ENCODE data around the gene KHK.

Gene KHK

DNA sequence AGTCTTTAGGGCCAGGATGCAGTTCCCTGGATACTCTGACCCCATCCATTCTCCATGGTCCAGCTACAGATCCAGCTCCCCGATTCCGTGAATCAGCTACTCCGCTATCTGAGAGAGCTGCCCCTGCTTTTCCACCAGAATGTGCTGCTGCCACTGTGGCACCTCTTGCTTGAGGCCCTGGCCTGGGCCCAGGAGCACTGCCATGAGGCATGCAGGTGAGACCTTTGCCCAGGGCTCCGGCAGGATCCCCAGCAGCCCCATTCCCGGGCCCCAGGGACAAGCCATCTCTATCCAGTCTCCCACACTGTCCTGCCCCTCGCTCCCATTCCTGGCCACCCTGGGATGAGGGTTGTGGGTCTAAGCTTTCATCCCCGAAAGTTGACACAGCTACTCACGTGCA lies 46.3 kb upstream of the KHK start:
- TF ChIP-seq, protein P1, sequence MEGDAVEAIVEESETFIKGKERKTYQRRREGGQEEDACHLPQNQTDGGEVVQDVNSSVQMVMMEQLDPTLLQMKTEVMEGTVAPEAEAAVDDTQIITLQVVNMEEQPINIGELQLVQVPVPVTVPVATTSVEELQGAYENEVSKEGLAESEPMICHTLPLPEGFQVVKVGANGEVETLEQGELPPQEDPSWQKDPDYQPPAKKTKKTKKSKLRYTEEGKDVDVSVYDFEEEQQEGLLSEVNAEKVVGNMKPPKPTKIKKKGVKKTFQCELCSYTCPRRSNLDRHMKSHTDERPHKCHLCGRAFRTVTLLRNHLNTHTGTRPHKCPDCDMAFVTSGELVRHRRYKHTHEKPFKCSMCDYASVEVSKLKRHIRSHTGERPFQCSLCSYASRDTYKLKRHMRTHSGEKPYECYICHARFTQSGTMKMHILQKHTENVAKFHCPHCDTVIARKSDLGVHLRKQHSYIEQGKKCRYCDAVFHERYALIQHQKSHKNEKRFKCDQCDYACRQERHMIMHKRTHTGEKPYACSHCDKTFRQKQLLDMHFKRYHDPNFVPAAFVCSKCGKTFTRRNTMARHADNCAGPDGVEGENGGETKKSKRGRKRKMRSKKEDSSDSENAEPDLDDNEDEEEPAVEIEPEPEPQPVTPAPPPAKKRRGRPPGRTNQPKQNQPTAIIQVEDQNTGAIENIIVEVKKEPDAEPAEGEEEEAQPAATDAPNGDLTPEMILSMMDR (IDR thresholded peaks at IDR 0.05; ENCODE audit: low read depth, low read length, missing control alignments) = no peak
- in situ Hi-C loops (cut with HindIII; ENCODE audit: low pct_ligation_motif_present, low sequenced_read_pairs) = no loop called here
- DNase-seq = no peak
- no peak overlapping the region for H3K27ac ChIP-seq
- no peaks in the 10 kb centered on the region for H3K27me3 ChIP-seq (replicated peaks)
- no peak overlapping the region for H3K4me3 ChIP-seq (ENCODE audit: low read depth, low read length)
- peaks cover 83% of the 10 kb centered on the region for H3K36me3 ChIP-seq (replicated peaks)

DNA sequence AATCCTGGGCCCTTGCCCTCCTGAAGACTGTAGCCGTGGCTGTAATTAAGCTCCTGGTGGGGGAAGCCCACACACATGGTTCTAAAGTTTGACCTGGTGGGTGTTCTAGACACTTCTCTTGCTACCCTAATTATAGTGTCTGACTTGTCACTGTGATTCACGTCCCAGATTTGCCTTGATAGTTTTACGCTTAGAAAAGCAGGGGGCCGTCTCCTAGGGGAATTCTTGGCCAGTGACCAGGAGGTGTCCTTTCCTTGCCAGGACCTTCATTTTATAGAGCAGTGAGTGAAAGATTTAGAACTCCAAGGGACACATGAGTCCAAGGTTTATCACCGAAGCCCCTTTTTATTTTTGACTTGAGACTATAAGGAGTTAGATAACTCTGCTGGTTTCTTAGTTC lies 44.8 kb upstream of the KHK start:
- no peak overlapping the region for H3K27ac ChIP-seq
- in situ Hi-C loops (cut with HindIII; ENCODE audit: low pct_ligation_motif_present, low sequenced_read_pairs) = no loop called here
- TF ChIP-seq, protein P1 (IDR thresholded peaks at IDR 0.05; ENCODE audit: low read depth, low read length, missing control alignments) = no peak
- no peak overlapping the region for H3K4me3 ChIP-seq (ENCODE audit: low read depth, low read length)
- peaks cover 68% of the 10 kb centered on the region for H3K36me3 ChIP-seq (replicated peaks)
- no peak for DNase-seq
- no peaks in the 10 kb centered on the region for H3K27me3 ChIP-seq (replicated peaks)

DNA sequence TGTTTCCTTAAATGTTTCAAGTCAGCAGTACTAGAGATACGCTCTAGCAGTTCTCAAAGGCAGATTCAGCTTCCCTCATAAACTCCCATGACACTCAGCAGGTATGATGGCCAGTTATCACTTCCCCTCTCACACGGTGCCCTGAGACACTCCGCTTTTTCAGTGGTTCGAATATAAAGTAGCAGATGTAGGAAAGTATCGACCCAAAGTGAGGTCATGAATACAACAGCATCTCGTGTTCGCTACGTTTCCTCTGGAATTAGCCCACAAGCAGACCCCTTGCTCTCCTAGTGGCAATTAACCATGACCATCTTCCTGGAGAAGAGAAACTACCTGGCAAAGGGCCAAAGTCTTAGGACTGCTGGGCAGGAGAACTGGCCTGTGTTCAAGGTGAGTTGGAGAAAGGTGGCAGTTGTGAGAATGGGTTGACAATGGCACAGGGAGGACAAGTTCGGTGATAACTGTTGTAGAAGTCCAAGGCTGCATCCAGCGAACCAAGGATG lies 44.4 kb upstream of the KHK start:
- no peak overlapping the region for H3K27ac ChIP-seq
- H3K27me3 ChIP-seq (replicated peaks) = no peaks in the 10 kb centered on the region
- in situ Hi-C loops (cut with HindIII; ENCODE audit: low pct_ligation_motif_present, low sequenced_read_pairs) = no loop called here
- H3K4me3 ChIP-seq (ENCODE audit: low read depth, low read length) = no peak overlapping the region
- peaks cover 64% of the 10 kb centered on the region for H3K36me3 ChIP-seq (replicated peaks)
- TF ChIP-seq, protein P1 (IDR thresholded peaks at IDR 0.05; ENCODE audit: low read depth, low read length, missing control alignments) = no peak
- no peak for DNase-seq

DNA sequence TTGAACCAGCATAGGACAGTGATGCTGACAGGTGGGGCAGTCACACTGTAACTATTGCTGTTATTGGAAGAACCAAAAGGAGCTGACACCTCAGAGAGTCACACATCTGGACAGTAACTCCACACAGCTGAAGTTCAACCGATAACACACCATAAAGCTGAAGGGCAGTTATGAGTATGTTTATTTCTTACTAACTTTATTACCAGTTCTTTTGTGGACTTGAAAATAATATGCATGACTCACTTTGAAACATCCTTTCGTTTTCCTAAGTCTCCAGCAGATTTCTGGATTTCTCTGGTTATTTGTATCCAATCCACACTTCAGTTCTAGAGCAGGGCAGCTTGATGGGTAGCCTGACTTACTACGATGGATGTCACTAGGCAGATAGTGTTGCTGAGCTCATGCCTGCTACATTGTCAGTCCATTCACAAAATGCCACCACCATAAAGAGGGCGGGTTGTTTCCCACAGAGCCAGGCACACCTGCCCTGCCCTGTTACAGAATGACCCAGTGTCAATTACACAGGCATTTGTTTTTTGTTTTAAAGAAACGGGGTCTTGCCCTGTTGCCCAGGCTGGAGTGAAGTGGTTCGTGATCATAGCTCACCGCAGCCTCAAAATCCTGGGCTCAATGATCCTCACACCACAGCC lies 43.5 kb upstream of the KHK start:
- Histone ChIP-seq H3K36me3 (replicated peaks) (peaks cover 55% of the 10 kb centered on the region), H3K4me3 (ENCODE audit: low read depth, low read length) (no peak overlapping the region), H3K27ac (no peak overlapping the region), H3K27me3 (replicated peaks) (no peaks in the 10 kb centered on the region)
- TF ChIP-seq, protein P1 (IDR thresholded peaks at IDR 0.05; ENCODE audit: low read depth, low read length, missing control alignments) = no peak
- no peak for DNase-seq
- in situ Hi-C loops (cut with HindIII; ENCODE audit: low pct_ligation_motif_present, low sequenced_read_pairs) = no loop called here

DNA sequence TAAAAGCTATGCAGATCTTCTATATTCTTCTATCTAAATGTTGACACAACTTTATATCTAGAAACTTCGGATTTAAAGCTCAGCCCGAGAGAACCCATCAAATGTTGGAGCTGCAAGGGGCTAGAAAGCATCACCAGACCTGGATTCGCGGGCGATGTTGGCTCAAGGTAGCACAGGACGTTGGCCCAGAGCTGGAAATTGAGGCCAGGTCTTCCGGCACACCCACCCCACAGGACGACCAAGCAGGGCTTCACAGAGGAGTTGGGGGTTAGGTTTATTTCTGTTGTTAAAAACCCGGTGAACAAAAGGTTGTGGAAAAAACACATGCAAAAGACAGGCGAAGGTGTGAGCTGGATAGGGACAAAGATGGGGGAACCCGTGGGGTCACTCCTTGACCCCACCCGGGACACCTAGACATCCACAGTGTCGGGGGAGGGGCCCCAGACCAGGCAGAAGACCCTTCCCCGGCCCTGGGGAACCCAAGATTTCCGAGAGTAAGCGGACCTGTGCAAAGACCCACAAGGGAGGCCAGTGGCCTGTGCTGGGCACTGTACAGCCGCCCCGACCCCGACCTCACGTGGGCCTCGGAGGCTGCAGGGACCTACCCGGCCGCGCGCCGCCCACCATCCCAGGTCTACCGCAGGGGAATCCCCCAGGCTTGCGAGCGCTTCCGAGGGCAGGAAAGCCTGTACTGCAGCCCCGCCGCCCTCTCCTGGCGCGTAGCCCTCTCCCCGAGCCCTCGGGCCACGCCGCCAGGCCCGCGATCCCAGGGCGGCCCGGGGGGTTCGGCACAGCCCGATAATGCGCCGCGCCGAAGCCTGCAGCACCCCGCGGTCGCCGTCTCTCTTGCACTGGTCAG lies 36.9 kb upstream of the KHK start:
- TF ChIP-seq, protein P1 (IDR thresholded peaks at IDR 0.05; ENCODE audit: low read depth, low read length, missing control alignments) = no peak
- H3K36me3 ChIP-seq (replicated peaks) = peaks cover 3% of the 10 kb centered on the region
- peak overlapping the region; percentile 22 for H3K27ac ChIP-seq
- H3K27me3 ChIP-seq (replicated peaks) = no peaks in the 10 kb centered on the region
- in situ Hi-C loops (cut with HindIII; ENCODE audit: low pct_ligation_motif_present, low sequenced_read_pairs) = no loop called here
- peak overlapping the region; percentile 86 for H3K4me3 ChIP-seq (ENCODE audit: low read depth, low read length)
- DNase-seq = no peak

Measured in brain microvascular endothelial cell (primary cell).